Mesenchymal stem cell (in vitro differentiated cells and primary cell): ENCODE measurements around the gene SYNE1. TPM values are rescaled to one million over a fixed set of nuclear protein-coding genes. Genes with fewer than 3 reads are reported as not detected.
A peak's percentile ranks its signal among the peaks of the same experiment; 100 is the strongest.
"Not testable (repeated sequence)": the region's sequence is repeated elsewhere in the genome, so short reads cannot be mapped to it uniquely, and the experiment has no call there.

Source experiments
- DNase-seq: peaks from one replicate; pipeline ENCODE4 v3.0.0-alpha.2; 2013
- H2AFZ ChIP-seq: one replicate; pipeline ENCODE4 v1.6.1; 2013; ENCODE audit warnings: low read depth, mild to moderate bottlenecking, control low read depth, inconsistent platforms, low read length, moderate library complexity
- H2AK5ac ChIP-seq: 2 replicates; pipeline ENCODE4 v1.6.1; 2013; ENCODE audit warnings: low read length, moderate library complexity, mild to moderate bottlenecking, inconsistent platforms; ENCODE audit not compliant: severe bottlenecking
- H2BK120ac ChIP-seq: one replicate; pipeline ENCODE4 v1.6.1; 2013; ENCODE audit warnings: low read depth, mild to moderate bottlenecking, inconsistent platforms, low read length, moderate library complexity
- H2BK12ac ChIP-seq, 2 experiments: one replicate each; pipeline ENCODE4 v1.6.1; 2013; ENCODE audit warnings: inconsistent platforms in 2 of 2, low read length in 2 of 2, mild to moderate bottlenecking in 2 of 2, moderate library complexity in 2 of 2, control low read depth in 1 of 2
- H2BK15ac ChIP-seq: one replicate; pipeline ENCODE4 v1.6.1; 2013; ENCODE audit warnings: mild to moderate bottlenecking, low read depth, inconsistent platforms; ENCODE audit not compliant: poor library complexity, severe bottlenecking
- H2BK5ac ChIP-seq: 2 replicates; pipeline ENCODE4 v1.6.1; 2013; ENCODE audit warnings: low read depth, mild to moderate bottlenecking, low read length, control low read depth, inconsistent platforms; ENCODE audit not compliant: poor library complexity, severe bottlenecking
- H3K14ac ChIP-seq, 2 experiments: one replicate each; pipeline ENCODE4 v1.6.1; 2013; ENCODE audit warnings: inconsistent platforms in 2 of 2, low read length in 2 of 2, control low read depth in 1 of 2, mild to moderate bottlenecking in 1 of 2, moderate library complexity in 1 of 2
- H3K18ac ChIP-seq, 2 experiments: one replicate each; pipeline ENCODE4 v1.6.1; 2013; ENCODE audit warnings: inconsistent platforms in 2 of 2, low read length in 2 of 2, control low read depth in 1 of 2, low read depth in 1 of 2, mild to moderate bottlenecking in 1 of 2
- H3K23ac ChIP-seq, 2 experiments: one replicate each; pipeline ENCODE4 v1.6.1; 2013; ENCODE audit warnings: inconsistent platforms in 2 of 2, low read length in 2 of 2, mild to moderate bottlenecking in 2 of 2, moderate library complexity in 2 of 2, control low read depth in 1 of 2
- H3K27ac ChIP-seq: 2 replicates; pipeline ENCODE4 v1.5.1; 2013; ENCODE audit warnings: mild to moderate bottlenecking, moderate library complexity, low read length, control low read depth, inconsistent platforms; ENCODE audit not compliant: poor library complexity, severe bottlenecking
- H3K27me3 ChIP-seq, 2 experiments: 2 replicates each; pipeline versions ENCODE4 v1.6.1 to v1.7.0; 2013; ENCODE audit warnings: low read length in 2 of 2, mild to moderate bottlenecking in 2 of 2, moderate library complexity in 2 of 2, control low read depth in 1 of 2, inconsistent platforms in 1 of 2; ENCODE audit not compliant: control insufficient read depth in 1 of 2, insufficient read depth in 1 of 2
- H3K36me3 ChIP-seq, 2 experiments: 2 replicates each; pipeline versions ENCODE4 v1.6.1 to v1.7.0; 2013; ENCODE audit warnings: low read length in 2 of 2, control low read depth in 1 of 2, inconsistent platforms in 1 of 2, low read depth in 1 of 2, mild to moderate bottlenecking in 1 of 2; ENCODE audit not compliant: insufficient read depth in 2 of 2, control insufficient read depth in 1 of 2
- H3K4ac ChIP-seq, 2 experiments: one replicate each; pipeline ENCODE4 v1.6.1; 2013; ENCODE audit warnings: inconsistent platforms in 2 of 2, low read length in 2 of 2, mild to moderate bottlenecking in 2 of 2, moderate library complexity in 2 of 2, control low read depth in 1 of 2, low read depth in 1 of 2
- H3K4me1 ChIP-seq: 2 replicates; pipeline ENCODE4 v1.6.1; 2013; ENCODE audit warnings: low read depth, low read length, control low read depth; ENCODE audit not compliant: control insufficient read depth, insufficient read depth
- H3K4me2 ChIP-seq: 2 replicates; pipeline ENCODE4 v1.6.1; 2013; ENCODE audit warnings: low read length, mild to moderate bottlenecking, inconsistent platforms; ENCODE audit not compliant: poor library complexity, severe bottlenecking
- H3K4me3 ChIP-seq, 2 experiments: 2 replicates each; pipeline versions ENCODE4 v1.5.1 to v1.7.0; 2013; ENCODE audit warnings: low read length in 2 of 2, mild to moderate bottlenecking in 2 of 2, control low read depth in 1 of 2, low read depth in 1 of 2; ENCODE audit not compliant: insufficient read depth in 1 of 2
- H3K79me1 ChIP-seq: replicated peaks from 2 replicates; pipeline ENCODE4 v1.6.1; 2013; ENCODE audit warnings: mild to moderate bottlenecking, control low read depth, low read length, inconsistent platforms; ENCODE audit not compliant: poor library complexity, severe bottlenecking
- H3K9ac ChIP-seq: 2 replicates; pipeline ENCODE4 v1.7.0; 2013; ENCODE audit warnings: mild to moderate bottlenecking, low read length, moderate library complexity
- H3K9me3 ChIP-seq: 2 replicates; pipeline ENCODE4 v1.7.0; 2013; ENCODE audit warnings: mild to moderate bottlenecking, low read length; ENCODE audit not compliant: control insufficient read depth
- H4K8ac ChIP-seq: one replicate; pipeline ENCODE4 v1.6.1; 2013; ENCODE audit warnings: inconsistent platforms, mild to moderate bottlenecking, low read length, moderate library complexity
- H4K91ac ChIP-seq: one replicate; pipeline ENCODE4 v1.6.1; 2013; ENCODE audit warnings: mild to moderate bottlenecking, low read length, inconsistent platforms
- WGBS: methylation state at CpG from one replicate; pipeline ENCODE4 v1.1.7; 2013; ENCODE audit warnings: mixed read lengths; 5-methylcytosine and 5-hydroxymethylcytosine counted together
- polyA plus RNA-seq, 2 experiments: library from polyadenylated mRNA; stranded (reverse); fragments of 200-250 nt; gene quantifications; one replicate each; pipeline ENCODE4 v1.2.3, GENCODE V29; 2013

Gene SYNE1, protein sequence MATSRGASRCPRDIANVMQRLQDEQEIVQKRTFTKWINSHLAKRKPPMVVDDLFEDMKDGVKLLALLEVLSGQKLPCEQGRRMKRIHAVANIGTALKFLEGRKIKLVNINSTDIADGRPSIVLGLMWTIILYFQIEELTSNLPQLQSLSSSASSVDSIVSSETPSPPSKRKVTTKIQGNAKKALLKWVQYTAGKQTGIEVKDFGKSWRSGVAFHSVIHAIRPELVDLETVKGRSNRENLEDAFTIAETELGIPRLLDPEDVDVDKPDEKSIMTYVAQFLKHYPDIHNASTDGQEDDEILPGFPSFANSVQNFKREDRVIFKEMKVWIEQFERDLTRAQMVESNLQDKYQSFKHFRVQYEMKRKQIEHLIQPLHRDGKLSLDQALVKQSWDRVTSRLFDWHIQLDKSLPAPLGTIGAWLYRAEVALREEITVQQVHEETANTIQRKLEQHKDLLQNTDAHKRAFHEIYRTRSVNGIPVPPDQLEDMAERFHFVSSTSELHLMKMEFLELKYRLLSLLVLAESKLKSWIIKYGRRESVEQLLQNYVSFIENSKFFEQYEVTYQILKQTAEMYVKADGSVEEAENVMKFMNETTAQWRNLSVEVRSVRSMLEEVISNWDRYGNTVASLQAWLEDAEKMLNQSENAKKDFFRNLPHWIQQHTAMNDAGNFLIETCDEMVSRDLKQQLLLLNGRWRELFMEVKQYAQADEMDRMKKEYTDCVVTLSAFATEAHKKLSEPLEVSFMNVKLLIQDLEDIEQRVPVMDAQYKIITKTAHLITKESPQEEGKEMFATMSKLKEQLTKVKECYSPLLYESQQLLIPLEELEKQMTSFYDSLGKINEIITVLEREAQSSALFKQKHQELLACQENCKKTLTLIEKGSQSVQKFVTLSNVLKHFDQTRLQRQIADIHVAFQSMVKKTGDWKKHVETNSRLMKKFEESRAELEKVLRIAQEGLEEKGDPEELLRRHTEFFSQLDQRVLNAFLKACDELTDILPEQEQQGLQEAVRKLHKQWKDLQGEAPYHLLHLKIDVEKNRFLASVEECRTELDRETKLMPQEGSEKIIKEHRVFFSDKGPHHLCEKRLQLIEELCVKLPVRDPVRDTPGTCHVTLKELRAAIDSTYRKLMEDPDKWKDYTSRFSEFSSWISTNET (N-terminal part only)
- 15.3 TPM for polyA plus RNA-seq (2013, experiment 1 of 2)
- polyA plus RNA-seq (2013, experiment 2 of 2) = 16.7 TPM

DNA sequence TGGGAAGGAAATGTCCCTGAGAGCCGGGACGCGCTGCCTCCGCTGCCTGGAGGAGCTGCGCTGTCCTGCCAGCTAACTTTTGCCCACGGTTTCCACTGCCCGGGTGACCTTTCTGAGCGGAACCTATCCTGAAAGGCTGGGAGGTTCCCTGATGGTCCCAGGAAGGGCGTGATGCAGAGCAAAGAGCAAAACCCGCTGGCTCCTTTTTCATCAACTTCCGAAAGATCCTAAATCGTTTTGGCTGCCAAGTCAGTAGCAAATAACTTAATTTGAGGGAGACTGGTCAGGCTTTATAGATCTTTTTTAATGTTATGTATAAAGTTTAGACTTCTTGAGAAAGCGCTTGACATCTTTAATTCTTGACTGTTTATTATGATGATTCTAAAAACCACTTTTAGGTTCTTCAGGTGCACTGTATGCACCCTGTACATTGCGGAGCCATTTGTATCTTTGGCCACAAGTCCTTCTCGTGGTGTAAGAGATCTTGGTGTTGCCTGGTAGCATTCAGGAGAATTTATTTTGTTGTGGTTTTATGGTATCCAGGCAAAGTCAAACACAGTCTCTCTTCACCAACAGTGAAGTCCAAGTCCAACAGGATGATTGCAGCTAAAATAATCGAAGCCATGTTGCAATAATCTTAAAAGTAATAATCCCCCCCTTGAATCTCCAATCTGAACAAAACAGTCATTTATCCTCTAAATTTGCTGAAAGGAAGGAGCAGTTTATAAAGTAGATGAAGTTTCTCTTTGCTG is at the start of gene SYNE1:
SYNE1 (minus strand) TSS at position 67 of the 752 bp plus-strand sequence. CDS start 9,031 bp downstream, outside the sequence.
- Histone ChIP-seq H3K36me3 (no peaks in the 10 kb centered on the region), H3K27ac (no peak within 1 kb of the TSS), H3K9me3 (no peaks in the 10 kb centered on the region), H2AFZ (peak within 1 kb of the TSS; percentile 44), H4K8ac (no peak within 1 kb of the TSS), H2BK5ac (no peak within 1 kb of the TSS), H4K91ac (no peak within 1 kb of the TSS), H3K27me3 (peaks cover 7 to 34% of the 10 kb centered on the region in 2 experiments), H3K4ac (no peak within 1 kb of the TSS), H2BK120ac (no peak within 1 kb of the TSS), H3K4me3 (peak within 1 kb of the TSS; percentile 63 to 96), H3K23ac (no peak within 1 kb of the TSS), H2AK5ac (no peak within 1 kb of the TSS), H2BK12ac (no peak within 1 kb of the TSS), H3K14ac (no peak within 1 kb of the TSS), H3K18ac (no peak within 1 kb of the TSS), H3K79me1 (no peaks in the 10 kb centered on the region), H2BK15ac (no peak within 1 kb of the TSS), H3K4me2 (peak within 1 kb of the TSS; percentile 97), H3K9ac (peak within 1 kb of the TSS; percentile 80), H3K4me1 (peaks cover 15% of the 10 kb centered on the region)
- WGBS = 18% methylated on average over 14 of the region's 16 CpGs
- peak; percentile 3 for DNase-seq

- no peak overlapping the region for H3K14ac ChIP-seq
- no peak overlapping the region for H4K91ac ChIP-seq
- no peak overlapping the region for H3K4me2 ChIP-seq
- no peaks in the 10 kb centered on the region for H3K79me1 ChIP-seq
- H3K23ac ChIP-seq = no peak overlapping the region
- no peaks in the 10 kb centered on the region for H3K27me3 ChIP-seq
- H2BK120ac ChIP-seq = no peak overlapping the region
- no peak overlapping the region for H4K8ac ChIP-seq
- no peak overlapping the region for H2AFZ ChIP-seq
- no peak overlapping the region for H3K27ac ChIP-seq
- no peak overlapping the region for H2AK5ac ChIP-seq
- no peak overlapping the region for H3K18ac ChIP-seq
- no peak for DNase-seq
- no peak overlapping the region for H2BK15ac ChIP-seq
- H3K4me1 ChIP-seq = no peaks in the 10 kb centered on the region
- no peaks in the 10 kb centered on the region for H3K36me3 ChIP-seq
- H3K4me3 ChIP-seq = no peak overlapping the region
- no peak overlapping the region for H2BK5ac ChIP-seq
- H3K9me3 ChIP-seq = no peaks in the 10 kb centered on the region
- 88% methylated on average over 12 of the region's 12 CpGs for WGBS
- no peak overlapping the region for H3K9ac ChIP-seq
- H2BK12ac ChIP-seq = no peak overlapping the region
- H3K4ac ChIP-seq = no peak overlapping the region
Observed at GRCh38 chr6:152685819-152686218, 48.7 kb upstream of the SYNE1 start.

- not testable (repeated sequence) for H2BK120ac ChIP-seq, H2BK12ac ChIP-seq, H4K8ac ChIP-seq, H3K27me3 ChIP-seq, H3K4me3 ChIP-seq, H2BK15ac ChIP-seq, H3K9ac ChIP-seq, H3K27ac ChIP-seq, H2AK5ac ChIP-seq, H2BK5ac ChIP-seq, H4K91ac ChIP-seq, H3K36me3 ChIP-seq, H3K18ac ChIP-seq, H3K14ac ChIP-seq, H3K79me1 ChIP-seq, DNase-seq, H3K23ac ChIP-seq, H2AFZ ChIP-seq, H3K4me2 ChIP-seq, H3K4ac ChIP-seq, H3K9me3 ChIP-seq, H3K4me1 ChIP-seq
- WGBS = 34% methylated on average over 8 of the region's 8 CpGs
Observed at GRCh38 chr6:152682935-152683334, 45.8 kb upstream of the SYNE1 start.
